Thoracic aorta (tissue), 2 donors: Measurements from ENCODE around the gene NCAPH2. TPM values are rescaled to one million over a fixed set of nuclear protein-coding genes. Genes with fewer than 3 reads are reported as not detected.

Source experiments
- ATAC-seq: fragments of 150-250 bp; one replicate; pipeline ENCODE4 v1.8.0; 2017; ENCODE audit warnings: low read depth; ENCODE audit not compliant: insufficient number of reproducible peaks, low FRiP score
- DNase-seq: peaks from one replicate; pipeline ENCODE4 v3.0.0-alpha.2; 2020; ENCODE audit warnings: low spot score
- H3K27ac ChIP-seq, 2 donors: fragments of 200-600 bp; sonication (generic); 1 replicate in 1 of 2; 2 replicates in 1 of 2; pipeline ENCODE4 v1.5.1; 2016; ENCODE audit warnings: mild to moderate bottlenecking in 2 of 2, moderate library complexity in 2 of 2
- H3K27me3 ChIP-seq: fragments of 200-600 bp; sonication (generic); replicated peaks from 2 replicates; pipeline ENCODE4 v1.6.0; 2016; ENCODE audit warnings: mild to moderate bottlenecking; ENCODE audit not compliant: insufficient read depth
- H3K36me3 ChIP-seq: fragments of 200-600 bp; sonication (generic); one replicate; pipeline ENCODE4 v1.5.1; 2016
- H3K4me1 ChIP-seq, 2 donors: fragments of 200-600 bp; sonication (generic); 1 replicate in 1 of 2; 2 replicates in 1 of 2; pipeline versions ENCODE4 v1.5.1 to v1.6.0; 2016; ENCODE audit warnings: low read depth in 2 of 2, mild to moderate bottlenecking in 1 of 2; ENCODE audit not compliant: control insufficient read depth in 1 of 2
- H3K4me3 ChIP-seq: fragments of 200-600 bp; sonication (generic); 2 replicates; pipeline ENCODE4 v1.5.1; 2016; ENCODE audit warnings: mild to moderate bottlenecking
- H3K9me3 ChIP-seq: fragments of 200-600 bp; sonication (generic); 2 replicates; pipeline ENCODE4 v1.5.1; 2016
- total RNA-seq, 2 donors: library from RNA; depleted of rRNA; stranded (reverse); fragments of >200 nt; gene quantifications; one replicate each; pipeline versions ENCODE4 v1.1.0 to v1.2.3, GENCODE V29; 2016
- TF ChIP-seq, protein P1 (sequence below): fragments of 200-600 bp; sonication (generic); IDR thresholded peaks from one replicate; pipeline ENCODE4 v1.5.1; 2019; ENCODE audit warnings: antibody characterized with exemption

The NCAPH2 gene
- total RNA-seq, 2 donors from 2014 or later: 40.8 to 50.4 TPM

DNA sequence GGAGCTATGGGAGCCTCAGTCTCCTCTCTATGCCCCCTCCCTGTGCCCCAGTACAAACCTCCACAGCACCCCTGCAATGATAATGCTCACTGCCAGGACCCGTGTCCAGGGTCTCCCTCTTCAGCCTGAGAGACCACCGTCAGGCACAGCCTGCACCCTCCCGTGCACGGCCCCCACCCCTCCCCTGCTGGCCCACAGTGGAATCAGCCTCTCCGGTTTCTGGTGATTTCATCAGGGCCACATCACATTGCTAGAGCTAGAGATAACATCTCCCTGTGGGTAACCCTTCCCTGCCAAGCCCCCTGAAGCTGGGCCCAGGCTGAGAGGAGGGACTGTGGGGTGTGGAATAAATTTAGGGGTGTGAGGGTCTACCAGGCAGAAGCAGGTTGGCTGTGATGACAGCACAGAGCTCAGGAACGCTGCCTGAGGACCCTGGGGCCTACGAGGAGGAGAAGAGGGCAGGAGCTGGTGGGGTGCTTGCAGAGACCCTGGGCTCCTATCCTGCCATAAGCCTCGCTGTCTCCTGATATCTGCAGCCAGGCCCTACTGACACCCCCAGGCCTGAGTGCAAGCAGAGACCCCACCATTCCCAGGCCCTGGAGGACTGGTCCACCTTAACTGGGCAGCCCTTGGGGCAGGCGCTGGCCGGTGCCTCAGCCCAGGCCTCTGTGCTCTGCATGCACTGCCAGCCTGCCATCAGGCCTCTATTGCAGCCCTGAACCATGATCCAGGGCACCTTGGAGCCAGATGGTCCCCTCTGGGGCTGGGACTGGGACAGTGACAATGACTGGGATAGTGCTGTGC, 37.7 kb downstream of the NCAPH2 start, which contains the start of gene KLHDC7B:
Gene KLHDC7B, plus strand, starts transcription at position 378 of the 804 bp plus-strand sequence. Its CDS starts 345 bp downstream, at position 723.
- no peak within 1 kb of the TSS for H3K4me3 ChIP-seq
- ATAC-seq: no peak
- H3K4me1 ChIP-seq: peaks cover 5 to 22% of the 10 kb centered on the region in 2 donors
- H3K27ac ChIP-seq: no peak within 1 kb of the TSS
- H3K36me3 ChIP-seq: no peaks in the 10 kb centered on the region
- DNase-seq: no peak
- TF ChIP-seq, protein P1, sequence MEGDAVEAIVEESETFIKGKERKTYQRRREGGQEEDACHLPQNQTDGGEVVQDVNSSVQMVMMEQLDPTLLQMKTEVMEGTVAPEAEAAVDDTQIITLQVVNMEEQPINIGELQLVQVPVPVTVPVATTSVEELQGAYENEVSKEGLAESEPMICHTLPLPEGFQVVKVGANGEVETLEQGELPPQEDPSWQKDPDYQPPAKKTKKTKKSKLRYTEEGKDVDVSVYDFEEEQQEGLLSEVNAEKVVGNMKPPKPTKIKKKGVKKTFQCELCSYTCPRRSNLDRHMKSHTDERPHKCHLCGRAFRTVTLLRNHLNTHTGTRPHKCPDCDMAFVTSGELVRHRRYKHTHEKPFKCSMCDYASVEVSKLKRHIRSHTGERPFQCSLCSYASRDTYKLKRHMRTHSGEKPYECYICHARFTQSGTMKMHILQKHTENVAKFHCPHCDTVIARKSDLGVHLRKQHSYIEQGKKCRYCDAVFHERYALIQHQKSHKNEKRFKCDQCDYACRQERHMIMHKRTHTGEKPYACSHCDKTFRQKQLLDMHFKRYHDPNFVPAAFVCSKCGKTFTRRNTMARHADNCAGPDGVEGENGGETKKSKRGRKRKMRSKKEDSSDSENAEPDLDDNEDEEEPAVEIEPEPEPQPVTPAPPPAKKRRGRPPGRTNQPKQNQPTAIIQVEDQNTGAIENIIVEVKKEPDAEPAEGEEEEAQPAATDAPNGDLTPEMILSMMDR: no peak
- H3K9me3 ChIP-seq: no peaks in the 10 kb centered on the region
- no peaks in the 10 kb centered on the region for H3K27me3 ChIP-seq

DNA sequence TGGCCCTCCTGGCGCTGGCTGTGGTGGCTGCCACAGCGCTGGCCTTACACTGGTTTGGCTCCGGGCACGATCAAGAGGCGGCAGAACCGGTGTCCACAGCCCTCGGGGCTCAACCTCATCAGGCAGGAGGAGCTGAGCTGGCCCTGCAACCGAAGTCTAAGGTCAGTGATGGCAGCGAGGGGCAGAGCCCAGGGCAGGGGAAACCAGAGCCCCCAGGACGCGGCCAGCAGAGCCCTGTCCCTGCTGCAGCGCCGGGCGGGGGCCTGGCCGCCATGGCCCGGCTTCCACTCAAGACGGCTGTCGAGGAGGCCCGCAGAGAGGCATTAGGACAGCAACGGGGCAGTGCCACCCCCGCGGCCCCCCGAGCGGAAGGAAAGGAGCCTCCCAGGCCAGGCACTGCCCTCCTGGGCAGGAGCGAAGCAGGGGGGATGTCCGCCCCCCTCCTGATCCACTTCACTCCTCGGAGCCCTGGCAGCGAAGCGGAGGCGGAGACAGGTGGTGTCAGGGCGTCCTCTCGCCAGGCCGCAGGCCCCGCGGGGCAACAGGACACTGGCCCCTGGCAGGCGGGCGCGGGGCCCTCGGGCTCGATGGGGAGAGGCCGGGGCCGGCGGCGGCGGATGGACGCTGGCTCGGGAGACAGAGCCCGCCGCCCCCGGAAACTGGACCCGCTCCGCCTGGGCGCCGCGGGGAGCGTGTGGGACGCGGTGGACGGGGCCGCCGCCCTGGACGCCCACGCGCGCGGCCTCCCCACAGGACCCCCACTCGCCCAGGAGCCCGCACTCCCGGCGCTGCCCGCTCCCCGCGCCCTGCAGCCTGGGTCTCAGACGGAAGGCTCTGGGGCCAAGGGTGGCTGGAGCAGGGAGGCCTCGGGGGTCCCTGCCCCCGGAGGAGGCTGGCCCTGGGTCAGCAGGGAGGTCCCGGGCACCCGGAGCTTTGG, 38.6 kb downstream of the NCAPH2 start:
- TF ChIP-seq, protein P1: no peak
- Histone ChIP-seq H3K36me3 (no peaks in the 10 kb centered on the region), H3K4me1 (peaks cover 5 to 22% of the 10 kb centered on the region in 2 donors), H3K9me3 (no peaks in the 10 kb centered on the region), H3K4me3 (no peak overlapping the region), H3K27ac (no peak overlapping the region), H3K27me3 (no peaks in the 10 kb centered on the region)
- no peak for DNase-seq
- ATAC-seq: no peak

DNA sequence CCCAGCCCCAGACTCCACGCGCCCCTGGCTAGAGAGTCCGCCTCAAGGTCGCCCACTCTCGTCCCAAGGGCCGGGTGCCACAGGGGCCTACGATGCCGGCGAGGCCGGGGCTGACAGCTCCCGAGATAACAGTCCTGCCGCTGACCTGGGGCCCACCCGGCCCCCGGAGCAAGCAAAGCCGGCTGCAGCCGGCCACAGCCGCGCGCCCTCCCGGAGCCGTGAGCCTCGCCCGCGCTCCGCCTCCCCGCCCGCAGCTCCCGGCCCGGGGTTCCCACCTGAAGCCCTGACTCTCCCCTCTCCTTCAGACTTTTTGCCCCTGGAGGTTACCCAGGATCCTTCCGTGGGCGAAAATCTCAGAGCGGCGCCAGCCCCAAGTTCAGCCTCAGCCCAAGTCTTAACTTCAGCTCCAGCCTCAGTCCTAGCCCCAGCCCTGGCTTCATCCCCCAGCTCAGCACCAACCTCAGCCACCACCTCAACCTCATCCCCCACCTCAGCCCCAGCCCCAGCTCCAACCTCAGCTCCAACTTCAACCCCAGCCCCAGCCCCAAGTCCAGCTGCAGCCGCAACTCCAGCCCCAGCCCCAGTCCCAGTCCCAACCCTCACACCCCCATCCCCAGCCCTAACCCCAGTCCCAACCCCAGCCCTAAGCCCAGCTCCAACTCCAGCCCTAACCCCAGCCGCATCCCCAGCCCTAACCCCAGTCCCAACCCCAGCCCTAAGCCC, 39.4 kb downstream of the NCAPH2 start:
- no peak for DNase-seq
- H3K36me3 ChIP-seq: no peaks in the 10 kb centered on the region
- peaks cover 5 to 22% of the 10 kb centered on the region in 2 donors for H3K4me1 ChIP-seq
- ATAC-seq: no peak
- no peaks in the 10 kb centered on the region for H3K27me3 ChIP-seq
- H3K27ac ChIP-seq: no peak overlapping the region
- TF ChIP-seq, protein P1: no peak
- no peak overlapping the region for H3K4me3 ChIP-seq
- no peaks in the 10 kb centered on the region for H3K9me3 ChIP-seq

DNA sequence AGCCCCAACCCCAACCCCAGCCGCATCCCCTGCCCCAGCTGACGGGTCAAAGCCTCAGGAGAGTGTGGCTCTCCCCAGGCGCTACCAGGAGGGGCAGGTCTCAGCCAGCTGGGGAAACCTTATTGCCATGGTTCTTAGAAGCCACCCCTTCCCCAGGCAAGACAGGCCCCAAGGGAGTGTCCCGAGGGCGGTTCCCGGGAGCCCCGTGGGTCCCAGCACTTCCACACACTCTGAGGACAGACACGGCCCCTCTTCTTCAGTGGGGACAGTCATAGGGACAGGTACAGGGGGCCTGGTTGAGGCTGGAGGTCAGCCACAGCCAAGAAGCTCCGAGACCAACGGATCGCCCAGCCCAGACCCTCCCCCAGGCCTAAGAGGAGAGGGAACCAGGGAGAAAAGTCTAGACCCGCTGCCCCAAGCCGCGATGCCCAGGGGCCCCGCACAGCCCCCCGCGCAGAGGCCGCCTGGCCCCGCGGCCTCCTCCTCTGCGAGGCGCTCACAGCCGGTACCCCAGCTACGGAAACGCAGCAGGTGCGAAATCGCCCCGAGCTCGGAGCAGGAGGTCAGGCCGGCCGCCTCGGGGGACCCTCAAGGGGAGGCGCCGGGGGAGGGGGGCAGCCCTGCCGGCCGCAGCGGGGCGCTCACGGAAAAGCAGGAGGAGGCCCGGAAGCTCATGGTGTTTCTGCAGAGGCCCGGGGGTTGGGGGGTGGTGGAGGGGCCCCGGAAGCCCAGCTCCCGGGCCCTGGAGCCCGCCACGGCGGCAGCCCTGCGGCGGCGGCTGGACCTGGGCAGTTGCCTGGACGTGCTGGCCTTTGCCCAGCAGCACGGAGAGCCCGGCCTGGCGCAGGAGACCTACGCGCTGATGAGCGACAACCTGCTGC, 40.3 kb downstream of the NCAPH2 start:
- no peaks in the 10 kb centered on the region for H3K27me3 ChIP-seq
- peak overlapping the region; percentile 49 for H3K4me3 ChIP-seq
- H3K9me3 ChIP-seq: no peaks in the 10 kb centered on the region
- H3K36me3 ChIP-seq: no peaks in the 10 kb centered on the region
- no peak for DNase-seq
- TF ChIP-seq, protein P1: no peak
- ATAC-seq: no peak
- H3K4me1 ChIP-seq: peaks cover 5 to 22% of the 10 kb centered on the region in 2 donors
- H3K27ac ChIP-seq: no peak overlapping the region
